Endothelial cell of umbilical vein (primary cell): ENCODE results near the gene RPP30.

ENCODE experiments used
- CTCF ChIP-seq, 2 donors: IDR thresholded peaks; 1 replicate in 1 of 2; 2 replicates in 1 of 2; pipeline ENCODE4 v1.5.1; 2011; ENCODE audit warnings: low read length in 2 of 2, mild to moderate bottlenecking in 2 of 2, moderate library complexity in 2 of 2, control low read depth in 1 of 2, inconsistent platforms in 1 of 2, low read depth in 1 of 2; ENCODE audit not compliant: insufficient read depth in 1 of 2; ENCODE audit errors: extremely low read depth in 1 of 2
- EZH2 ChIP-seq: IDR thresholded peaks from 2 replicates; pipeline ENCODE4 v1.6.1; 2012; ENCODE audit warnings: borderline replicate concordance, low read depth, mild to moderate bottlenecking, moderate library complexity, low read length, inconsistent platforms; ENCODE audit not compliant: severe bottlenecking
- FOS ChIP-seq: IDR thresholded peaks from 2 replicates; pipeline ENCODE4 v1.6.1; 2011; ENCODE audit warnings: mild to moderate bottlenecking, low read length, moderate library complexity, borderline replicate concordance; ENCODE audit not compliant: insufficient read depth
- GATA2 ChIP-seq: IDR thresholded peaks from 2 replicates; pipeline ENCODE4 v1.7.0; 2011; ENCODE audit warnings: low read depth, mild to moderate bottlenecking, moderate library complexity, mixed read lengths, low read length; ENCODE audit not compliant: insufficient read length, insufficient read depth
- JUN ChIP-seq: IDR thresholded peaks from 2 replicates; pipeline ENCODE4 v1.6.1; 2011; ENCODE audit warnings: borderline replicate concordance, low read depth; ENCODE audit not compliant: insufficient read length, insufficient read depth
- MAX ChIP-seq: IDR thresholded peaks from 2 replicates; pipeline ENCODE4 v1.6.1; 2011; ENCODE audit not compliant: insufficient read depth, insufficient read length
- MYC ChIP-seq: IDR thresholded peaks from one replicate; pipeline ENCODE4 v1.6.1; 2011; ENCODE audit warnings: mild to moderate bottlenecking, low read depth, low read length
- POLR2A ChIP-seq: IDR thresholded peaks from 2 replicates; pipeline ENCODE4 v1.6.1; 2012; ENCODE audit warnings: low read depth, mild to moderate bottlenecking, control low read depth, low read length
- POLR2AphosphoS5 ChIP-seq: IDR thresholded peaks from 2 replicates; pipeline ENCODE4 v1.6.1; 2012; ENCODE audit warnings: low read depth, mild to moderate bottlenecking, control low read depth, low read length, moderate library complexity; ENCODE audit not compliant: insufficient read depth

GRCh38 chr10:90834326-90834725 is 37.4 kb upstream of the RPP30 start:
- no peak for TF ChIP-seq CTCF (IDR thresholded peaks at IDR 0.05; ENCODE audit: extremely low read depth in 1 of 2, insufficient read depth in 1 of 2, low read depth in 1 of 2, low read length in 2 of 2)
- TF ChIP-seq POLR2AphosphoS5 = no peak
- TF ChIP-seq POLR2A = no peak
- no peak for TF ChIP-seq FOS
- no peak for TF ChIP-seq EZH2
- no peak for TF ChIP-seq GATA2
- no peak for TF ChIP-seq MYC
- TF ChIP-seq JUN = no peak
- no peak for TF ChIP-seq MAX
